GM12878 (cell line): ENCODE measurements around the gene AKAP13. TPM values are rescaled to one million over a fixed set of nuclear protein-coding genes. Genes with fewer than 3 reads are reported as not detected.
A peak's percentile ranks its signal among the peaks of the same experiment; 100 is the strongest.

Experiments used
- CHD1 ChIP-seq: IDR thresholded peaks from 2 replicates; pipeline ENCODE4 v1.6.1; 2012; ENCODE audit warnings: low read depth, low read length, improper control_type of control experiment
- FOS ChIP-seq: IDR thresholded peaks from 3 replicates; pipeline ENCODE4 v1.6.1; 2011; ENCODE audit warnings: borderline replicate concordance; ENCODE audit not compliant: insufficient read length; ENCODE audit errors: extremely low read depth
- HDGF ChIP-seq: fragments of 450-650 bp; IDR thresholded peaks from 2 replicates; pipeline ENCODE4 v1.6.1; 2016; ENCODE audit warnings: antibody characterized with exemption
- MXI1 ChIP-seq: fragments of 150-350 bp; IDR thresholded peaks from 2 replicates; pipeline ENCODE4 v1.6.1; 2011; ENCODE audit warnings: low read depth, mild to moderate bottlenecking, inconsistent platforms, low read length, improper control_type of control experiment
- RCOR1 ChIP-seq: conservative IDR thresholded peaks from 2 replicates; pipeline ENCODE4 v1.6.1; 2012; ENCODE audit warnings: low read depth, low read length, improper control_type of control experiment
- TCF12 ChIP-seq: IDR thresholded peaks from 2 replicates; pipeline ENCODE4 v1.6.1; 2011; ENCODE audit warnings: low read depth, mild to moderate bottlenecking, low read length
- WRNIP1 ChIP-seq: IDR thresholded peaks from 2 replicates; pipeline ENCODE4 v1.6.1; 2011; ENCODE audit warnings: low read depth, low read length, improper control_type of control experiment, borderline replicate concordance
- ZNF207 ChIP-seq: fragments of 450-650 bp; IDR thresholded peaks from 2 replicates; pipeline ENCODE4 v1.6.1; 2014; ENCODE audit warnings: antibody characterized with exemption, mild to moderate bottlenecking, borderline replicate concordance
- ZNF622 ChIP-seq: fragments of 450-650 bp; IDR thresholded peaks from 2 replicates; pipeline ENCODE4 v1.6.1; 2017; ENCODE audit warnings: mild to moderate bottlenecking, inconsistent platforms
- polyA plus RNA-seq, 11 experiments: library from polyadenylated mRNA; depleted of rRNA in 4 of 11; unstranded in 6 of 11; stranded (reverse) in 5 of 11; fragments of >200 nt; fragmentation: Nextera tagmentation in 4 of 11; fragmentation: Illumina TruSeq in 1 of 11; extraction: Ambion mirVana in 4 of 11; extraction: Trizol in 1 of 11; gene quantifications; 1 replicate in 1 of 11; 2 replicates in 10 of 11; pipeline versions ENCODE4 v1.2.1 to v1.2.3, GENCODE V29; 2011 to 2016; ENCODE audit warnings: inconsistent platforms in 2 of 11, missing spikeins in 2 of 11, low read depth in 1 of 11
- total RNA-seq, 4 experiments: library from RNA; depleted of rRNA in 3 of 4; stranded (reverse); fragments of >200 nt in 3 of 4; fragmentation: Illumina TruSeq in 1 of 4; extraction: Trizol in 1 of 4; gene quantifications; 2 replicates each; pipeline versions ENCODE4 v1.2.1 to v1.2.3, GENCODE V29; 2013 to 2021
- TF ChIP-seq, protein P1 (sequence below): fragments of 450-650 bp; IDR thresholded peaks from 2 replicates; pipeline ENCODE4 v1.6.1; 2017; ENCODE audit warnings: antibody characterized with exemption, mild to moderate bottlenecking, moderate library complexity
- TF ChIP-seq, protein P2 (sequence below): fragments of 450-650 bp; conservative IDR thresholded peaks from 2 replicates; pipeline ENCODE4 v1.6.1; 2017; ENCODE audit warnings: mild to moderate bottlenecking, moderate library complexity
- TF ChIP-seq, protein P3 (sequence below): IDR thresholded peaks from 2 replicates; pipeline ENCODE4 v1.6.1; 2012; ENCODE audit warnings: low read depth, low read length, improper control_type of control experiment
- TF ChIP-seq, protein P4 (sequence below): fragments of 450-650 bp; IDR thresholded peaks from 2 replicates; pipeline ENCODE4 v1.6.1; 2017; ENCODE audit warnings: mild to moderate bottlenecking, low read depth, inconsistent platforms; ENCODE audit not compliant: poor library complexity, severe bottlenecking
- TF ChIP-seq, protein P5 (sequence below): fragments of 450-650 bp; IDR thresholded peaks from 2 replicates; pipeline ENCODE4 v1.6.1; 2017; ENCODE audit warnings: mild to moderate bottlenecking, moderate library complexity
- TF ChIP-seq, protein P6 (sequence below): IDR thresholded peaks from 2 replicates; pipeline ENCODE4 v1.6.1; 2011; ENCODE audit warnings: low read depth, low read length, improper control_type of control experiment, borderline replicate concordance
- TF ChIP-seq, protein P7 (sequence below): fragments of 150-350 bp; IDR thresholded peaks from 2 replicates; pipeline ENCODE4 v1.6.1; 2014; ENCODE audit warnings: mild to moderate bottlenecking, low read depth, low read length

Gene AKAP13
- total and polyA plus RNA-seq, 10 of the 15 experiments (the other 5 are each of a cell fraction or from before 2014, with no cell fraction given) = 14.4 to 74.9 (median 55.1) TPM

DNA sequence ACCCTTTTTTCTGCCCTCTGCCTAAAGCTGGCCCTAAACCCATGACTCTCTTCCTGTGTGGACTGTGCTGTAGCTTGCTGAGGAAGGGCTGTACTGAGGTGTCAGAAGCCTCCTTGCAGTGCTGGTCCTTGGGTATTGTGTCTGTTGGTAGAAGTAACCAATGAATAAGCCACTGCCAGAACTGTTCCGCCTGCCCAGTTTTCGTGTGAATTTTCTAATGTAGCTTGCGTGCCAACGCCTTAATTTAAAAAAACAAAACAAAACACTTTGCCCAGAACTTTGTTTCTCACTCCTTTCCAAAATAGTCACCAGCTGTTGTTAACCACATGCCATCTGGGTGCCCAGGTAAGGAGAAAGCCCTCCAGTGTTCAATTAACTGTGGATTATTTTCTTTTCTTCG is 312.5 kb downstream of the AKAP13 start (continued):
- TF ChIP-seq WRNIP1 = no peak
- TF ChIP-seq, protein P1, sequence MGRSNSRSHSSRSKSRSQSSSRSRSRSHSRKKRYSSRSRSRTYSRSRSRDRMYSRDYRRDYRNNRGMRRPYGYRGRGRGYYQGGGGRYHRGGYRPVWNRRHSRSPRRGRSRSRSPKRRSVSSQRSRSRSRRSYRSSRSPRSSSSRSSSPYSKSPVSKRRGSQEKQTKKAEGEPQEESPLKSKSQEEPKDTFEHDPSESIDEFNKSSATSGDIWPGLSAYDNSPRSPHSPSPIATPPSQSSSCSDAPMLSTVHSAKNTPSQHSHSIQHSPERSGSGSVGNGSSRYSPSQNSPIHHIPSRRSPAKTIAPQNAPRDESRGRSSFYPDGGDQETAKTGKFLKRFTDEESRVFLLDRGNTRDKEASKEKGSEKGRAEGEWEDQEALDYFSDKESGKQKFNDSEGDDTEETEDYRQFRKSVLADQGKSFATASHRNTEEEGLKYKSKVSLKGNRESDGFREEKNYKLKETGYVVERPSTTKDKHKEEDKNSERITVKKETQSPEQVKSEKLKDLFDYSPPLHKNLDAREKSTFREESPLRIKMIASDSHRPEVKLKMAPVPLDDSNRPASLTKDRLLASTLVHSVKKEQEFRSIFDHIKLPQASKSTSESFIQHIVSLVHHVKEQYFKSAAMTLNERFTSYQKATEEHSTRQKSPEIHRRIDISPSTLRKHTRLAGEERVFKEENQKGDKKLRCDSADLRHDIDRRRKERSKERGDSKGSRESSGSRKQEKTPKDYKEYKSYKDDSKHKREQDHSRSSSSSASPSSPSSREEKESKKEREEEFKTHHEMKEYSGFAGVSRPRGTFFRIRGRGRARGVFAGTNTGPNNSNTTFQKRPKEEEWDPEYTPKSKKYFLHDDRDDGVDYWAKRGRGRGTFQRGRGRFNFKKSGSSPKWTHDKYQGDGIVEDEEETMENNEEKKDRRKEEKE = no peak
- no peak for TF ChIP-seq ZNF207
- TF ChIP-seq, protein P2, sequence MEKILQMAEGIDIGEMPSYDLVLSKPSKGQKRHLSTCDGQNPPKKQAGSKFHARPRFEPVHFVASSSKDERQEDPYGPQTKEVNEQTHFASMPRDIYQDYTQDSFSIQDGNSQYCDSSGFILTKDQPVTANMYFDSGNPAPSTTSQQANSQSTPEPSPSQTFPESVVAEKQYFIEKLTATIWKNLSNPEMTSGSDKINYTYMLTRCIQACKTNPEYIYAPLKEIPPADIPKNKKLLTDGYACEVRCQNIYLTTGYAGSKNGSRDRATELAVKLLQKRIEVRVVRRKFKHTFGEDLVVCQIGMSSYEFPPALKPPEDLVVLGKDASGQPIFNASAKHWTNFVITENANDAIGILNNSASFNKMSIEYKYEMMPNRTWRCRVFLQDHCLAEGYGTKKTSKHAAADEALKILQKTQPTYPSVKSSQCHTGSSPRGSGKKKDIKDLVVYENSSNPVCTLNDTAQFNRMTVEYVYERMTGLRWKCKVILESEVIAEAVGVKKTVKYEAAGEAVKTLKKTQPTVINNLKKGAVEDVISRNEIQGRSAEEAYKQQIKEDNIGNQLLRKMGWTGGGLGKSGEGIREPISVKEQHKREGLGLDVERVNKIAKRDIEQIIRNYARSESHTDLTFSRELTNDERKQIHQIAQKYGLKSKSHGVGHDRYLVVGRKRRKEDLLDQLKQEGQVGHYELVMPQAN = 0 out of 2 replicates have a peak, but pooled peaks have one; percentile 42
- no peak for TF ChIP-seq ZNF622
- TF ChIP-seq, protein P3, sequence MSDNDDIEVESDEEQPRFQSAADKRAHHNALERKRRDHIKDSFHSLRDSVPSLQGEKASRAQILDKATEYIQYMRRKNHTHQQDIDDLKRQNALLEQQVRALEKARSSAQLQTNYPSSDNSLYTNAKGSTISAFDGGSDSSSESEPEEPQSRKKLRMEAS = no peak
- no peak for TF ChIP-seq HDGF
- TF ChIP-seq, protein P4, sequence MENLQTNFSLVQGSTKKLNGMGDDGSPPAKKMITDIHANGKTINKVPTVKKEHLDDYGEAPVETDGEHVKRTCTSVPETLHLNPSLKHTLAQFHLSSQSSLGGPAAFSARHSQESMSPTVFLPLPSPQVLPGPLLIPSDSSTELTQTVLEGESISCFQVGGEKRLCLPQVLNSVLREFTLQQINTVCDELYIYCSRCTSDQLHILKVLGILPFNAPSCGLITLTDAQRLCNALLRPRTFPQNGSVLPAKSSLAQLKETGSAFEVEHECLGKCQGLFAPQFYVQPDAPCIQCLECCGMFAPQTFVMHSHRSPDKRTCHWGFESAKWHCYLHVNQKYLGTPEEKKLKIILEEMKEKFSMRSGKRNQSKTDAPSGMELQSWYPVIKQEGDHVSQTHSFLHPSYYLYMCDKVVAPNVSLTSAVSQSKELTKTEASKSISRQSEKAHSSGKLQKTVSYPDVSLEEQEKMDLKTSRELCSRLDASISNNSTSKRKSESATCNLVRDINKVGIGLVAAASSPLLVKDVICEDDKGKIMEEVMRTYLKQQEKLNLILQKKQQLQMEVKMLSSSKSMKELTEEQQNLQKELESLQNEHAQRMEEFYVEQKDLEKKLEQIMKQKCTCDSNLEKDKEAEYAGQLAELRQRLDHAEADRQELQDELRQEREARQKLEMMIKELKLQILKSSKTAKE = peak; percentile 70
- TF ChIP-seq, protein P5, sequence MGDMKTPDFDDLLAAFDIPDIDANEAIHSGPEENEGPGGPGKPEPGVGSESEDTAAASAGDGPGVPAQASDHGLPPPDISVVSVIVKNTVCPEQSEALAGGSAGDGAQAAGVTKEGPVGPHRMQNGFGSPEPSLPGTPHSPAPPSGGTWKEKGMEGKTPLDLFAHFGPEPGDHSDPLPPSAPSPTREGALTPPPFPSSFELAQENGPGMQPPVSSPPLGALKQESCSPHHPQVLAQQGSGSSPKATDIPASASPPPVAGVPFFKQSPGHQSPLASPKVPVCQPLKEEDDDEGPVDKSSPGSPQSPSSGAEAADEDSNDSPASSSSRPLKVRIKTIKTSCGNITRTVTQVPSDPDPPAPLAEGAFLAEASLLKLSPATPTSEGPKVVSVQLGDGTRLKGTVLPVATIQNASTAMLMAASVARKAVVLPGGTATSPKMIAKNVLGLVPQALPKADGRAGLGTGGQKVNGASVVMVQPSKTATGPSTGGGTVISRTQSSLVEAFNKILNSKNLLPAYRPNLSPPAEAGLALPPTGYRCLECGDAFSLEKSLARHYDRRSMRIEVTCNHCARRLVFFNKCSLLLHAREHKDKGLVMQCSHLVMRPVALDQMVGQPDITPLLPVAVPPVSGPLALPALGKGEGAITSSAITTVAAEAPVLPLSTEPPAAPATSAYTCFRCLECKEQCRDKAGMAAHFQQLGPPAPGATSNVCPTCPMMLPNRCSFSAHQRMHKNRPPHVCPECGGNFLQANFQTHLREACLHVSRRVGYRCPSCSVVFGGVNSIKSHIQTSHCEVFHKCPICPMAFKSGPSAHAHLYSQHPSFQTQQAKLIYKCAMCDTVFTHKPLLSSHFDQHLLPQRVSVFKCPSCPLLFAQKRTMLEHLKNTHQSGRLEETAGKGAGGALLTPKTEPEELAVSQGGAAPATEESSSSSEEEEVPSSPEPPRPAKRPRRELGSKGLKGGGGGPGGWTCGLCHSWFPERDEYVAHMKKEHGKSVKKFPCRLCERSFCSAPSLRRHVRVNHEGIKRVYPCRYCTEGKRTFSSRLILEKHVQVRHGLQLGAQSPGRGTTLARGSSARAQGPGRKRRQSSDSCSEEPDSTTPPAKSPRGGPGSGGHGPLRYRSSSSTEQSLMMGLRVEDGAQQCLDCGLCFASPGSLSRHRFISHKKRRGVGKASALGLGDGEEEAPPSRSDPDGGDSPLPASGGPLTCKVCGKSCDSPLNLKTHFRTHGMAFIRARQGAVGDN = peak; percentile 80
- TF ChIP-seq CHD1 = no peak; the same call in 1 of the 2 replicates
- TF ChIP-seq MXI1 = 0 out of 2 replicates have a peak, but pooled peaks have one; percentile 34
- TF ChIP-seq, protein P6, sequence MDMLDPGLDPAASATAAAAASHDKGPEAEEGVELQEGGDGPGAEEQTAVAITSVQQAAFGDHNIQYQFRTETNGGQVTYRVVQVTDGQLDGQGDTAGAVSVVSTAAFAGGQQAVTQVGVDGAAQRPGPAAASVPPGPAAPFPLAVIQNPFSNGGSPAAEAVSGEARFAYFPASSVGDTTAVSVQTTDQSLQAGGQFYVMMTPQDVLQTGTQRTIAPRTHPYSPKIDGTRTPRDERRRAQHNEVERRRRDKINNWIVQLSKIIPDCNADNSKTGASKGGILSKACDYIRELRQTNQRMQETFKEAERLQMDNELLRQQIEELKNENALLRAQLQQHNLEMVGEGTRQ = no peak
- TF ChIP-seq RCOR1 = no peak
- TF ChIP-seq, protein P7, sequence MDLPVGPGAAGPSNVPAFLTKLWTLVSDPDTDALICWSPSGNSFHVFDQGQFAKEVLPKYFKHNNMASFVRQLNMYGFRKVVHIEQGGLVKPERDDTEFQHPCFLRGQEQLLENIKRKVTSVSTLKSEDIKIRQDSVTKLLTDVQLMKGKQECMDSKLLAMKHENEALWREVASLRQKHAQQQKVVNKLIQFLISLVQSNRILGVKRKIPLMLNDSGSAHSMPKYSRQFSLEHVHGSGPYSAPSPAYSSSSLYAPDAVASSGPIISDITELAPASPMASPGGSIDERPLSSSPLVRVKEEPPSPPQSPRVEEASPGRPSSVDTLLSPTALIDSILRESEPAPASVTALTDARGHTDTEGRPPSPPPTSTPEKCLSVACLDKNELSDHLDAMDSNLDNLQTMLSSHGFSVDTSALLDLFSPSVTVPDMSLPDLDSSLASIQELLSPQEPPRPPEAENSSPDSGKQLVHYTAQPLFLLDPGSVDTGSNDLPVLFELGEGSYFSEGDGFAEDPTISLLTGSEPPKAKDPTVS = no peak
- TF ChIP-seq FOS = no peak
- peak; percentile 94 for TF ChIP-seq TCF12
